IgD-negative memory B cell (primary cell): ENCODE results near the gene FOXP1. TPM values are rescaled to one million over a fixed set of nuclear protein-coding genes. Genes with fewer than 3 reads are reported as not detected.

Source experiments
- H3K27ac Mint-ChIP-seq, 3 donors: one replicate each; pipeline ENCODE4 v1.8.0; 2020 to 2022; ENCODE audit warnings: mild to moderate bottlenecking in 3 of 3, mixed read lengths in 3 of 3, moderate library complexity in 1 of 3
- H3K27me3 Mint-ChIP-seq: one replicate; pipeline ENCODE4 v1.8.0; 2021; ENCODE audit warnings: mixed read lengths
- H3K36me3 Mint-ChIP-seq: one replicate; pipeline ENCODE4 v1.8.0; 2020; ENCODE audit warnings: mild to moderate bottlenecking, mixed read lengths
- H3K4me1 Mint-ChIP-seq, 3 donors: one replicate each; pipeline ENCODE4 v1.8.0; 2020 to 2022; ENCODE audit warnings: mixed read lengths in 3 of 3, mild to moderate bottlenecking in 1 of 3
- H3K4me3 Mint-ChIP-seq, 4 donors: one replicate each; pipeline ENCODE4 v1.8.0; 2020 to 2022; ENCODE audit warnings: mild to moderate bottlenecking in 4 of 4, mixed read lengths in 4 of 4, moderate library complexity in 3 of 4
- H3K9me3 Mint-ChIP-seq, 3 donors: one replicate each; pipeline ENCODE4 v1.8.0; 2020 to 2021; ENCODE audit warnings: mixed read lengths in 3 of 3, mild to moderate bottlenecking in 1 of 3
- polyA plus RNA-seq: library from polyadenylated mRNA; unstranded; fragments of 300-500 nt; fragmentation: Illumina TruSeq; gene quantifications from one replicate; pipeline ENCODE4 v1.2.3, GENCODE V29; 2021

Gene FOXP1
- polyA plus RNA-seq, 1 donor from 2014 or later: 277 TPM

GRCh38 chr3:71380096-71380495 lies 203.4 kb downstream of the FOXP1 start:
- Mint-ChIP-seq H3K9me3 (no peaks in the 10 kb centered on the region), H3K4me1 (peaks cover 0 to 28% (median 20%) of the 10 kb centered on the region in 3 donors), H3K27me3 (peaks cover 4% of the 10 kb centered on the region), H3K4me3 (no peak overlapping the region), H3K36me3 (no peaks in the 10 kb centered on the region), H3K27ac (no peak overlapping the region)

GRCh38 chr3:71378509-71378908 lies 205.0 kb downstream of the FOXP1 start:
- Mint-ChIP-seq H3K4me1 (peaks cover 0 to 24% (median 19%) of the 10 kb centered on the region in 3 donors), H3K4me3 (no peak overlapping the region), H3K27ac (no peak overlapping the region), H3K27me3 (peaks cover 3% of the 10 kb centered on the region), H3K9me3 (no peaks in the 10 kb centered on the region), H3K36me3 (no peaks in the 10 kb centered on the region)

- H3K27ac Mint-ChIP-seq: peak overlapping the region in 2 of 3 donors; percentile 6 to 76
- peaks cover 0 to 22% (median 14%) of the 10 kb centered on the region in 3 donors for H3K4me1 Mint-ChIP-seq
- no peaks in the 10 kb centered on the region for H3K36me3 Mint-ChIP-seq
- peaks cover 5% of the 10 kb centered on the region for H3K27me3 Mint-ChIP-seq
- no peaks in the 10 kb centered on the region for H3K9me3 Mint-ChIP-seq
- peak overlapping the region in 1 of 4 donors; percentile 24 for H3K4me3 Mint-ChIP-seq
Measured at GRCh38 chr3:71376911-71377310, 206.6 kb downstream of the FOXP1 start.

- H3K4me1 Mint-ChIP-seq: peaks cover 0 to 22% (median 14%) of the 10 kb centered on the region in 3 donors
- H3K27ac Mint-ChIP-seq: peak overlapping the region in 2 of 3 donors; percentile 6 to 76
Measured at GRCh38 chr3:71376503-71376902, 207.0 kb downstream of the FOXP1 start.

GRCh38 chr3:71374582-71374981 lies 208.9 kb downstream of the FOXP1 start:
- no peak overlapping the region for H3K4me3 Mint-ChIP-seq
- H3K36me3 Mint-ChIP-seq: no peaks in the 10 kb centered on the region
- H3K4me1 Mint-ChIP-seq: peaks cover 0 to 23% (median 14%) of the 10 kb centered on the region in 3 donors

More at GRCh38 chr3:71376503-71376902, 207.0 kb downstream of the FOXP1 start:
- H3K4me3 Mint-ChIP-seq: no peak overlapping the region
- H3K9me3 Mint-ChIP-seq: no peaks in the 10 kb centered on the region
- no peaks in the 10 kb centered on the region for H3K36me3 Mint-ChIP-seq
- H3K27me3 Mint-ChIP-seq: peaks cover 5% of the 10 kb centered on the region

GRCh38 chr3:71372911-71373637 lies 210.5 kb downstream of the FOXP1 start:
- peak overlapping the region in 1 of 3 donors; percentile 71 for H3K27ac Mint-ChIP-seq
- peaks cover 0 to 2% (median 0%) of the 10 kb centered on the region in 3 donors for H3K9me3 Mint-ChIP-seq
- no peaks in the 10 kb centered on the region for H3K36me3 Mint-ChIP-seq
- H3K27me3 Mint-ChIP-seq: peaks cover 2% of the 10 kb centered on the region
- no peak overlapping the region for H3K4me3 Mint-ChIP-seq
- H3K4me1 Mint-ChIP-seq: peaks cover 4 to 29% (median 15%) of the 10 kb centered on the region in 3 donors

More at GRCh38 chr3:71374582-71374981, 208.9 kb downstream of the FOXP1 start:
- Mint-ChIP-seq H3K27me3 (peaks cover 5% of the 10 kb centered on the region), H3K9me3 (peaks cover 0 to 1% (median 0%) of the 10 kb centered on the region in 3 donors), H3K27ac (no peak overlapping the region)

- H3K36me3 Mint-ChIP-seq: no peaks in the 10 kb centered on the region
- peak overlapping the region in 1 of 3 donors; percentile 71 for H3K27ac Mint-ChIP-seq
- peaks cover 0 to 2% (median 0%) of the 10 kb centered on the region in 3 donors for H3K9me3 Mint-ChIP-seq
- H3K27me3 Mint-ChIP-seq: peaks cover 2% of the 10 kb centered on the region
- peaks cover 5 to 27% (median 7%) of the 10 kb centered on the region in 3 donors for H3K4me1 Mint-ChIP-seq
- peak overlapping the region in 1 of 4 donors; percentile 41 for H3K4me3 Mint-ChIP-seq
Measured at GRCh38 chr3:71372241-71372768, 211.2 kb downstream of the FOXP1 start.

GRCh38 chr3:71371282-71371681 lies 212.2 kb downstream of the FOXP1 start:
- Mint-ChIP-seq H3K27me3 (peaks cover 2% of the 10 kb centered on the region), H3K9me3 (peaks cover 0 to 2% (median 0%) of the 10 kb centered on the region in 3 donors), H3K36me3 (no peaks in the 10 kb centered on the region), H3K4me3 (no peak overlapping the region), H3K4me1 (peaks cover 4 to 23% (median 5%) of the 10 kb centered on the region in 3 donors), H3K27ac (no peak overlapping the region)

- Mint-ChIP-seq H3K27me3 (peaks cover 2% of the 10 kb centered on the region), H3K27ac (no peak overlapping the region), H3K9me3 (peaks cover 0 to 2% (median 0%) of the 10 kb centered on the region in 3 donors), H3K36me3 (no peaks in the 10 kb centered on the region), H3K4me1 (peaks cover 9 to 22% (median 12%) of the 10 kb centered on the region in 3 donors), H3K4me3 (no peak overlapping the region)
Measured at GRCh38 chr3:71370467-71370866, 213.1 kb downstream of the FOXP1 start.

GRCh38 chr3:71369701-71370391 lies 213.7 kb downstream of the FOXP1 start:
- no peaks in the 10 kb centered on the region for H3K36me3 Mint-ChIP-seq
- H3K27me3 Mint-ChIP-seq: peaks cover 2% of the 10 kb centered on the region
- H3K4me3 Mint-ChIP-seq: no peak overlapping the region
- H3K9me3 Mint-ChIP-seq: peaks cover 0 to 2% (median 0%) of the 10 kb centered on the region in 3 donors
- no peak overlapping the region for H3K27ac Mint-ChIP-seq
- H3K4me1 Mint-ChIP-seq: peaks cover 9 to 18% (median 14%) of the 10 kb centered on the region in 3 donors

- Mint-ChIP-seq H3K27me3 (no peaks in the 10 kb centered on the region), H3K36me3 (no peaks in the 10 kb centered on the region), H3K4me1 (peaks cover 9 to 16% (median 14%) of the 10 kb centered on the region in 3 donors), H3K27ac (no peak overlapping the region), H3K4me3 (no peak overlapping the region), H3K9me3 (peaks cover 0 to 2% (median 0%) of the 10 kb centered on the region in 3 donors)
Measured at GRCh38 chr3:71366988-71367604, 216.4 kb downstream of the FOXP1 start.

GRCh38 chr3:71361334-71361890 lies 222.1 kb downstream of the FOXP1 start:
- Mint-ChIP-seq H3K27me3 (no peaks in the 10 kb centered on the region), H3K4me1 (peaks cover 24 to 45% (median 41%) of the 10 kb centered on the region in 3 donors), H3K4me3 (peak overlapping the region in 1 of 4 donors; percentile 91), H3K27ac (peak overlapping the region; percentile 4 to 89 (median 52)), H3K36me3 (no peaks in the 10 kb centered on the region), H3K9me3 (no peaks in the 10 kb centered on the region)

- Mint-ChIP-seq H3K4me3 (peak overlapping the region; percentile 56 to 91 (median 87)), H3K27ac (peak overlapping the region; percentile 1 to 89 (median 52)), H3K4me1 (peaks cover 25 to 46% (median 41%) of the 10 kb centered on the region in 3 donors), H3K36me3 (no peaks in the 10 kb centered on the region), H3K27me3 (no peaks in the 10 kb centered on the region), H3K9me3 (no peaks in the 10 kb centered on the region)
Measured at GRCh38 chr3:71360764-71361163, 222.8 kb downstream of the FOXP1 start.

- Mint-ChIP-seq H3K4me1 (peaks cover 28 to 51% (median 38%) of the 10 kb centered on the region in 3 donors), H3K9me3 (no peaks in the 10 kb centered on the region), H3K4me3 (peak overlapping the region; percentile 56 to 91 (median 87)), H3K27me3 (peaks cover 2% of the 10 kb centered on the region), H3K27ac (peak overlapping the region; percentile 1 to 89 (median 52)), H3K36me3 (peaks cover 2% of the 10 kb centered on the region)
Measured at GRCh38 chr3:71360180-71360579, 223.3 kb downstream of the FOXP1 start.
